SK-N-SH treated with all-trans-retinoic acid at 6 μM for 48 hours (cell line): ENCODE measurements around the gene TJP2.

ENCODE experiments used
- ATAC-seq: fragments of 200-7000 bp; cut with Tn5 transposase; 3 replicates; pipeline ENCODE4 v1.9.1; 2020; ENCODE audit warnings: mild to moderate bottlenecking, moderate library complexity
- ARNTL ChIP-seq: fragments of 450-650 bp; formaldehyde crosslinking; IDR thresholded peaks from 2 replicates; pipeline ENCODE4 v1.5.0; 2020; ENCODE audit warnings: low read depth, mild to moderate bottlenecking, moderate library complexity, borderline replicate concordance
- BACH2 ChIP-seq: fragments of 250-450 bp; sonication (Bioruptor Pico); IDR thresholded peaks from 2 replicates; pipeline ENCODE4 v1.9.0; 2021; ENCODE audit warnings: mild to moderate bottlenecking, borderline replicate concordance
- CREB5 ChIP-seq: fragments of 250-450 bp; sonication (Bioruptor Pico); IDR thresholded peaks from 2 replicates; pipeline ENCODE4 v1.5.1; 2020; ENCODE audit warnings: low read depth, mild to moderate bottlenecking, moderate library complexity
- CSDC2 ChIP-seq: fragments of 250-450 bp; sonication (Bioruptor Pico); IDR thresholded peaks from 2 replicates; pipeline ENCODE4 v1.5.0; 2020; ENCODE audit warnings: mild to moderate bottlenecking, moderate library complexity
- CSRNP3 ChIP-seq: fragments of 250-450 bp; sonication (Bioruptor Pico); IDR thresholded peaks from 2 replicates; pipeline ENCODE4 v1.5.1; 2021; ENCODE audit warnings: mild to moderate bottlenecking, moderate library complexity
- GLIS3 ChIP-seq: fragments of 250-450 bp; sonication (Bioruptor Pico); IDR thresholded peaks from 2 replicates; pipeline ENCODE4 v1.5.0; 2020; ENCODE audit warnings: mild to moderate bottlenecking, moderate library complexity
- ISL1 ChIP-seq: fragments of 250-450 bp; sonication (Bioruptor Pico); IDR thresholded peaks from 2 replicates; pipeline ENCODE4 v2.1.2; 2022; ENCODE audit warnings: mild to moderate bottlenecking, moderate library complexity
- PATZ1 ChIP-seq: fragments of 250-450 bp; sonication (Bioruptor Pico); IDR thresholded peaks from 2 replicates; pipeline ENCODE4 v1.8.0; 2020; ENCODE audit warnings: mild to moderate bottlenecking, moderate library complexity, borderline replicate concordance
- POU6F1 ChIP-seq: fragments of 250-450 bp; sonication (Bioruptor Pico); IDR thresholded peaks from 2 replicates; pipeline ENCODE4 v1.8.0; 2021; ENCODE audit warnings: low read depth, mild to moderate bottlenecking, moderate library complexity, borderline replicate concordance
- PPARA ChIP-seq: fragments of 250-450 bp; sonication (Bioruptor Pico); IDR thresholded peaks from 2 replicates; pipeline ENCODE4 v1.5.0; 2020; ENCODE audit warnings: mild to moderate bottlenecking, borderline replicate concordance
- RARB ChIP-seq: fragments of 250-450 bp; sonication (Bioruptor Pico); IDR thresholded peaks from 2 replicates; pipeline ENCODE4 v1.8.0; 2021; ENCODE audit warnings: mild to moderate bottlenecking, moderate library complexity
- SNAI2 ChIP-seq: fragments of 250-450 bp; sonication (Bioruptor Pico); IDR thresholded peaks from 2 replicates; pipeline ENCODE4 v1.5.0; 2020; ENCODE audit warnings: mild to moderate bottlenecking, moderate library complexity
- TCF4 ChIP-seq: fragments of 250-450 bp; sonication (Bioruptor Pico); IDR thresholded peaks from 2 replicates; pipeline ENCODE4 v1.8.0; 2021; ENCODE audit warnings: mild to moderate bottlenecking, moderate library complexity, borderline replicate concordance
- TSHZ2 ChIP-seq: fragments of 250-450 bp; sonication (Bioruptor Pico); IDR thresholded peaks from 2 replicates; pipeline ENCODE4 v1.5.0; 2020; ENCODE audit warnings: mild to moderate bottlenecking, moderate library complexity
- ZC3H10 ChIP-seq: fragments of 250-450 bp; sonication (Bioruptor Pico); IDR thresholded peaks from 2 replicates; pipeline ENCODE4 v1.5.1; 2021; ENCODE audit warnings: mild to moderate bottlenecking, moderate library complexity
- ZFP3 ChIP-seq: fragments of 250-450 bp; sonication (Bioruptor Pico); IDR thresholded peaks from 2 replicates; pipeline ENCODE4 v1.5.0; 2020; ENCODE audit warnings: mild to moderate bottlenecking, moderate library complexity
- ZFP30 ChIP-seq: fragments of 450-650 bp; formaldehyde crosslinking; IDR thresholded peaks from 2 replicates; pipeline ENCODE4 v1.5.0; 2022; ENCODE audit warnings: mild to moderate bottlenecking, moderate library complexity
- ZNF565 ChIP-seq: fragments of 450-650 bp; formaldehyde crosslinking; conservative IDR thresholded peaks from 2 replicates; pipeline ENCODE4 v1.5.0; 2020; ENCODE audit warnings: low read depth, mild to moderate bottlenecking, moderate library complexity
- ZNF70 ChIP-seq: fragments of 450-650 bp; formaldehyde crosslinking; IDR thresholded peaks from 2 replicates; pipeline ENCODE4 v1.5.0; 2020; ENCODE audit warnings: mild to moderate bottlenecking, moderate library complexity
- ZNF8 ChIP-seq: fragments of 450-650 bp; formaldehyde crosslinking; IDR thresholded peaks from 2 replicates; pipeline ENCODE4 v1.5.0; 2020; ENCODE audit warnings: mild to moderate bottlenecking, moderate library complexity

The TJP2 gene

GRCh38 chr9:69283003-69283402 is 108.9 kb downstream of the TJP2 start:
- no peak for TF ChIP-seq ZNF8 (CRISPR knock-in tag)
- TF ChIP-seq TCF4 (CRISPR knock-in tag) = no peak
- no peak for TF ChIP-seq SNAI2 (CRISPR knock-in tag)
- TF ChIP-seq POU6F1 (CRISPR knock-in tag) = no peak
- TF ChIP-seq CSRNP3 (CRISPR knock-in tag) = no peak
- no peak for TF ChIP-seq CSDC2 (CRISPR knock-in tag)
- no peak for TF ChIP-seq GLIS3 (CRISPR knock-in tag)
- no peak for TF ChIP-seq ZFP30
- TF ChIP-seq TSHZ2 = no peak
- no peak for TF ChIP-seq ARNTL (CRISPR knock-in tag)
- no peak for TF ChIP-seq ZC3H10 (CRISPR knock-in tag)
- no peak for TF ChIP-seq PATZ1
- no peak for TF ChIP-seq BACH2 (CRISPR knock-in tag)
- TF ChIP-seq, all 23 proteins: peak for 0

GRCh38 chr9:69292078-69292477 is 118.0 kb downstream of the TJP2 start:
- ATAC-seq = no peak
- TF ChIP-seq ARNTL (CRISPR knock-in tag) (no peak), ZNF70 (no peak), POU6F1 (CRISPR knock-in tag) (no peak), CSDC2 (CRISPR knock-in tag) (no peak), CSRNP3 (CRISPR knock-in tag) (no peak), SNAI2 (CRISPR knock-in tag) (no peak), ZNF8 (CRISPR knock-in tag) (no peak), ZFP30 (no peak), PPARA (CRISPR knock-in tag) (no peak), TCF4 (CRISPR knock-in tag) (no peak), CREB5 (CRISPR knock-in tag) (no peak), PATZ1 (no peak), ZNF565 (CRISPR knock-in tag) (no peak), ZC3H10 (CRISPR knock-in tag) (no peak), TSHZ2 (no peak), ZFP3 (CRISPR knock-in tag) (no peak), ISL1 (no peak), GLIS3 (CRISPR knock-in tag) (no peak), RARB (CRISPR knock-in tag) (no peak)

More at GRCh38 chr9:69283003-69283402, 108.9 kb downstream of the TJP2 start:
- no peak for ATAC-seq
